Measurements from ENCODE around the gene CPA4.

DNA sequence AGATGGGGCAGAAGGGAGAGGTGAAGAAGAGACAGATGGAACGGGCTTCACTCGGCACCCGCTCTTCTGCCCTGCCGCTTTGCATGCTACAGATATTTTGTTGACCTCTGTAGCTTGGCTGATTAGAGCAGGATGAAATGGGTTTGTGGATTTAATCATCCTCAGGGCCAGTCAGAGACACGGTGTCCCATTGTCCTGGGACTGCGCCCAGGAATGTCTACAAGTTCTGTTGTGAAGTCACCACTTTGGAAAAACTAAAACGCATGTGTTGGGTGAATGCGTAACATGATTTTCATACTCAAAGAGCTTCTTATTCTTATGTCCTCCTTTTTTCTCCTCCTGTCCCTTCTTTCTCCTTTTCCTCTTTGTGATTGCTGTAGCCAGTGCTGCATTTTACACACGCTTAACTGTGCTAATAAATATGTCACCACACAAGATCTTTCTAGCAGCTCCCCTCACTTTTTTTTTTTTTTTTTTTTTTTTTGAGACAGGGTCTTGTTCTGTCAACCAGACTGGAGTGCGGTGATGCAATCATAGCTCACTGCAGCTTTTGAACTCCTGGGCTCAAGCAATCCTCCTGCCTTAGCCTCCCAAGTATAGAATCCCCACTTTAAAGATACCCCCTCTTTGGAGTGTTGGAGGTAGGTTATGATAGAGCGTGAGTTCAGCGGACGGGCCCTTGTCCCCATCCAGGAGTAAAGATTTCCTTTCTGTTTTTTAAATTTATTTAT is 3.4 kb downstream of the CPA4 start:
- TF ChIP-seq POLR2A (IDR thresholded peaks at IDR 0.05) = no peak
- TF ChIP-seq, protein P1, sequence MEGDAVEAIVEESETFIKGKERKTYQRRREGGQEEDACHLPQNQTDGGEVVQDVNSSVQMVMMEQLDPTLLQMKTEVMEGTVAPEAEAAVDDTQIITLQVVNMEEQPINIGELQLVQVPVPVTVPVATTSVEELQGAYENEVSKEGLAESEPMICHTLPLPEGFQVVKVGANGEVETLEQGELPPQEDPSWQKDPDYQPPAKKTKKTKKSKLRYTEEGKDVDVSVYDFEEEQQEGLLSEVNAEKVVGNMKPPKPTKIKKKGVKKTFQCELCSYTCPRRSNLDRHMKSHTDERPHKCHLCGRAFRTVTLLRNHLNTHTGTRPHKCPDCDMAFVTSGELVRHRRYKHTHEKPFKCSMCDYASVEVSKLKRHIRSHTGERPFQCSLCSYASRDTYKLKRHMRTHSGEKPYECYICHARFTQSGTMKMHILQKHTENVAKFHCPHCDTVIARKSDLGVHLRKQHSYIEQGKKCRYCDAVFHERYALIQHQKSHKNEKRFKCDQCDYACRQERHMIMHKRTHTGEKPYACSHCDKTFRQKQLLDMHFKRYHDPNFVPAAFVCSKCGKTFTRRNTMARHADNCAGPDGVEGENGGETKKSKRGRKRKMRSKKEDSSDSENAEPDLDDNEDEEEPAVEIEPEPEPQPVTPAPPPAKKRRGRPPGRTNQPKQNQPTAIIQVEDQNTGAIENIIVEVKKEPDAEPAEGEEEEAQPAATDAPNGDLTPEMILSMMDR (IDR thresholded peaks at IDR 0.05) = no peak
